Liver (tissue), 9 donors: ENCODE results near the gene PDE3A. TPM values are rescaled to one million over a fixed set of nuclear protein-coding genes. Genes with fewer than 3 reads are reported as not detected.

Source experiments
- DNase-seq: peaks from one replicate; pipeline ENCODE4 v3.0.0-alpha.2; 2017; ENCODE audit warnings: low spot score
- H3K27ac ChIP-seq, 2 donors: one replicate each; pipeline ENCODE4 v1.7.0; 2013; ENCODE audit warnings: inconsistent platforms in 2 of 2, low read length in 2 of 2, control low read depth in 1 of 2, low read depth in 1 of 2, mild to moderate bottlenecking in 1 of 2
- H3K27me3 ChIP-seq, 4 donors: one replicate each; pipeline versions ENCODE4 v1.6.1 to v1.7.0; 2013; ENCODE audit warnings: low read length in 3 of 4, inconsistent platforms in 1 of 4, mild to moderate bottlenecking in 1 of 4, moderate library complexity in 1 of 4; ENCODE audit not compliant: control insufficient read depth in 4 of 4, insufficient read depth in 4 of 4
- H3K36me3 ChIP-seq, 4 donors: one replicate each; pipeline versions ENCODE4 v1.6.1 to v1.7.0; 2013; ENCODE audit warnings: low read length in 3 of 4, mild to moderate bottlenecking in 3 of 4, low read depth in 1 of 4, moderate library complexity in 1 of 4; ENCODE audit not compliant: control insufficient read depth in 4 of 4, insufficient read depth in 3 of 4
- H3K4me1 ChIP-seq, 4 donors: one replicate each; pipeline versions ENCODE4 v1.6.1 to v1.7.0; 2013; ENCODE audit warnings: low read length in 3 of 4, mild to moderate bottlenecking in 3 of 4, moderate library complexity in 1 of 4; ENCODE audit not compliant: control insufficient read depth in 4 of 4, insufficient read depth in 4 of 4
- H3K4me3 ChIP-seq, 3 donors: one replicate each; pipeline versions ENCODE4 v1.6.1 to v1.7.0; 2013; ENCODE audit warnings: low read length in 3 of 3, control low read depth in 1 of 3, low read depth in 1 of 3, mild to moderate bottlenecking in 1 of 3
- H3K9ac ChIP-seq, 2 donors: one replicate each; pipeline ENCODE4 v1.7.0; 2013; ENCODE audit warnings: low read length in 2 of 2, mild to moderate bottlenecking in 2 of 2, moderate library complexity in 2 of 2, control low read depth in 1 of 2, low read depth in 1 of 2
- H3K9me3 ChIP-seq, 4 donors: one replicate each; pipeline versions ENCODE4 v1.6.1 to v1.7.0; 2013; ENCODE audit warnings: low read length in 3 of 4; ENCODE audit not compliant: control insufficient read depth in 4 of 4
- ATF3 ChIP-seq: IDR thresholded peaks from 2 replicates; pipeline ENCODE4 v1.6.1; 2016; ENCODE audit warnings: antibody characterized with exemption
- CTCF ChIP-seq: fragments of 150-350 bp; IDR thresholded peaks from 2 replicates; pipeline ENCODE4 v1.5.1; 2017; ENCODE audit warnings: improper control_type of control experiment, low read depth, low read length; ENCODE audit not compliant: missing input control
- EGR1 ChIP-seq, 2 donors: IDR thresholded peaks; 2 replicates each; pipeline ENCODE4 v1.6.1; 2016 to 2018; ENCODE audit warnings: antibody characterized with exemption in 2 of 2, low read depth in 2 of 2
- FOXA1 ChIP-seq: IDR thresholded peaks from 2 replicates; pipeline ENCODE4 v1.6.1; 2016; ENCODE audit warnings: antibody characterized with exemption
- FOXA2 ChIP-seq: IDR thresholded peaks from 2 replicates; pipeline ENCODE4 v1.6.1; 2016; ENCODE audit warnings: antibody characterized with exemption
- GABPA ChIP-seq, 2 donors: IDR thresholded peaks in 1 of 2; conservative IDR thresholded peaks in 1 of 2; 2 replicates each; pipeline ENCODE4 v1.6.1; 2016; ENCODE audit warnings: antibody characterized with exemption in 2 of 2, mild to moderate bottlenecking in 1 of 2, moderate library complexity in 1 of 2
- HNF4A ChIP-seq, 2 donors: conservative IDR thresholded peaks; 2 replicates each; pipeline ENCODE4 v1.6.1; 2016; ENCODE audit warnings: antibody characterized with exemption in 2 of 2, mild to moderate bottlenecking in 2 of 2
- HNF4G ChIP-seq: IDR thresholded peaks from 2 replicates; pipeline ENCODE4 v1.6.1; 2016; ENCODE audit warnings: antibody characterized with exemption
- JUND ChIP-seq, 2 donors: IDR thresholded peaks; 2 replicates each; pipeline ENCODE4 v1.6.1; 2016; ENCODE audit warnings: antibody characterized with exemption in 2 of 2
- MAX ChIP-seq: IDR thresholded peaks from 2 replicates; pipeline ENCODE4 v1.6.1; 2016; ENCODE audit warnings: antibody characterized with exemption
- NR2F2 ChIP-seq: IDR thresholded peaks from 2 replicates; pipeline ENCODE4 v1.6.1; 2016; ENCODE audit warnings: antibody characterized with exemption
- RAD21 ChIP-seq, 2 donors: IDR thresholded peaks; 2 replicates each; pipeline ENCODE4 v1.6.1; 2016; ENCODE audit warnings: antibody characterized with exemption in 2 of 2, mild to moderate bottlenecking in 2 of 2
- REST ChIP-seq: IDR thresholded peaks from 2 replicates; pipeline ENCODE4 v1.6.1; 2016; ENCODE audit warnings: antibody characterized with exemption, mild to moderate bottlenecking
- RXRA ChIP-seq, 2 donors: IDR thresholded peaks; 2 replicates each; pipeline ENCODE4 v1.6.1; 2017 to 2018; ENCODE audit warnings: antibody characterized with exemption in 2 of 2, mild to moderate bottlenecking in 1 of 2
- SP1 ChIP-seq: IDR thresholded peaks from 2 replicates; pipeline ENCODE4 v1.6.1; 2018; ENCODE audit warnings: antibody characterized with exemption, mild to moderate bottlenecking
- TAF1 ChIP-seq: conservative IDR thresholded peaks from 2 replicates; pipeline ENCODE4 v1.6.1; 2016; ENCODE audit warnings: antibody characterized with exemption, mild to moderate bottlenecking
- YY1 ChIP-seq: IDR thresholded peaks from 2 replicates; pipeline ENCODE4 v1.6.1; 2016; ENCODE audit warnings: antibody characterized with exemption, mild to moderate bottlenecking
- ZBTB33 ChIP-seq: IDR thresholded peaks from 2 replicates; pipeline ENCODE4 v1.6.1; 2016; ENCODE audit warnings: antibody characterized with exemption
- WGBS: extraction: QIAGEN DNeasy Blood & Tissue Kit; methylation state at CpG from one replicate; pipeline ENCODE4 v1.1.7; 2013; 5-methylcytosine and 5-hydroxymethylcytosine counted together
- polyA plus RNA-seq, 2 donors: library from polyadenylated mRNA; stranded (reverse) in 1 of 2; unstranded in 1 of 2; fragments of 200-250 nt in 1 of 2; fragments of >200 nt in 1 of 2; fragmentation: Nextera tagmentation in 1 of 2; extraction: Ambion mirVana in 1 of 2; gene quantifications; one replicate each; pipeline versions ENCODE4 v1.2.1 to v1.2.3, GENCODE V29; 2013 to 2015
- total RNA-seq, 2 donors: library from RNA; depleted of rRNA; stranded (reverse); fragments of >200 nt; gene quantifications; one replicate each; pipeline ENCODE4 v1.2.3, GENCODE V29; 2014
- donor health status: healthy.
- donor health status: healthy.
- donor health status: healthy.
- donor health status: healthy.
- donor health status: healthy.

PDE3A gene
- total and polyA plus RNA-seq, 4 donors, result 0.50 to 3.8 (median 2.2) TPM

GRCh38 chr12:20620261-20620660, 251.9 kb downstream of the PDE3A start:
- no peak overlapping the region for H3K27ac ChIP-seq
- TF ChIP-seq FOXA2 (no peak), ATF3 (no peak), ZBTB33 (no peak), CTCF (no peak), YY1 (no peak), REST (no peak), SP1 (no peak), TAF1 (no peak), EGR1 (IDR thresholded peaks at IDR 0.05; ENCODE audit: low read depth in 2 of 2) (no peak), HNF4G (no peak), JUND (IDR thresholded peaks at IDR 0.05) (no peak), RXRA (IDR thresholded peaks at IDR 0.05) (no peak), RAD21 (IDR thresholded peaks at IDR 0.05) (no peak), GABPA (IDR thresholded peaks at IDR 0.05 in 1 of 2, conservative IDR thresholded peaks at IDR 0.05 in 1 of 2) (no peak), NR2F2 (no peak), MAX (no peak), HNF4A (conservative IDR thresholded peaks at IDR 0.05) (no peak), FOXA1 (no peak)
- no peaks in the 10 kb centered on the region for H3K9me3 ChIP-seq
- H3K27me3 ChIP-seq, result no peaks in the 10 kb centered on the region
- H3K9ac ChIP-seq, result no peak overlapping the region
- WGBS, result 64% methylated on average over 2 of the region's 2 CpGs
- H3K4me3 ChIP-seq, result no peak overlapping the region
- no peaks in the 10 kb centered on the region for H3K36me3 ChIP-seq
- H3K4me1 ChIP-seq, result no peaks in the 10 kb centered on the region
- DNase-seq, result no peak
